Measurements from ENCODE around the gene LRRC71. TPM values are rescaled to one million over a fixed set of nuclear protein-coding genes. Genes with fewer than 3 reads are reported as not detected.

The LRRC71 gene
- polyA plus RNA-seq, 3 donors: not detected

DNA sequence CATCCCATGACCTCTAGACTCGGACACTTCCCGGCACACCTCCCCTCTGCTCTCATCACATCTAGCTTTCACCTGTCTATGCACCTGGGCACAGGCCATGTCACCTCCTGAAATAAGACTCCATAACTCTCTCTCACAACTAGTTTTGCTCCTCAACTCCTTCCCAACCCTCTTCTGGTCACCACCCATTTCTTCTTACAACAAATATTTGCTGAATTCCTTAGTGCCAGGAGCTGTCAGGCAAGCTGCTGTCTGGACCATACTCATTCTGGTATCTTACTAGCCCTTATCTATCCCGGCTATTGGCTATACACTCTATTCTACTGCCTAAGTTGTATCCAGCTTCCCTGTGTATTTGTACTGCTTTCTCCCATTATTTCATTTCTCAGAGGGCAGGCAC, 49.1 kb downstream of the LRRC71 start:
- H3K4me3 ChIP-seq (replicated peaks in 1 of 3; ENCODE audit: low read depth in 2 of 3, low read length in 3 of 3): no peak overlapping the region
- H2AFZ ChIP-seq (ENCODE audit: insufficient read depth, low read depth, low read length, poor library complexity, severe bottlenecking): no peak overlapping the region
- no peak overlapping the region for H3K9ac ChIP-seq (ENCODE audit: insufficient read depth, low read length, poor library complexity, severe bottlenecking)
- H3K4me3 Mint-ChIP-seq: no peak overlapping the region
- no peak overlapping the region for H3K27ac ChIP-seq (ENCODE audit: low read depth in 1 of 2, low read length in 2 of 2)
- peaks cover 81 to 86% of the 10 kb centered on the region in 2 donors for H3K36me3 Mint-ChIP-seq
- WGBS (ENCODE audit: insufficient coverage): 100% methylated on average over 3 of the region's 3 CpGs
- H3K9me3 ChIP-seq (replicated peaks in 1 of 2; ENCODE audit: control insufficient read depth in 1 of 2, insufficient read depth in 1 of 2, low read length in 2 of 2): no peaks in the 10 kb centered on the region
- peaks cover 4% of the 10 kb centered on the region for H3K4me1 Mint-ChIP-seq
- no peak overlapping the region for H3K4me2 ChIP-seq (replicated peaks; ENCODE audit: extremely low read depth, low read length, poor library complexity, severe bottlenecking)
- peaks cover 61 to 98% of the 10 kb centered on the region in 2 donors for H3K36me3 ChIP-seq (replicated peaks in 1 of 2; ENCODE audit: control insufficient read depth in 1 of 2, insufficient read depth in 2 of 2, low read length in 2 of 2)
- intact Hi-C loops (cut with micrococcal nuclease): no loop called here
- H3K9me3 Mint-ChIP-seq: no peaks in the 10 kb centered on the region
- no peaks in the 10 kb centered on the region for H4K20me1 ChIP-seq (ENCODE audit: insufficient read depth, low read length)
- TF ChIP-seq, protein P1, sequence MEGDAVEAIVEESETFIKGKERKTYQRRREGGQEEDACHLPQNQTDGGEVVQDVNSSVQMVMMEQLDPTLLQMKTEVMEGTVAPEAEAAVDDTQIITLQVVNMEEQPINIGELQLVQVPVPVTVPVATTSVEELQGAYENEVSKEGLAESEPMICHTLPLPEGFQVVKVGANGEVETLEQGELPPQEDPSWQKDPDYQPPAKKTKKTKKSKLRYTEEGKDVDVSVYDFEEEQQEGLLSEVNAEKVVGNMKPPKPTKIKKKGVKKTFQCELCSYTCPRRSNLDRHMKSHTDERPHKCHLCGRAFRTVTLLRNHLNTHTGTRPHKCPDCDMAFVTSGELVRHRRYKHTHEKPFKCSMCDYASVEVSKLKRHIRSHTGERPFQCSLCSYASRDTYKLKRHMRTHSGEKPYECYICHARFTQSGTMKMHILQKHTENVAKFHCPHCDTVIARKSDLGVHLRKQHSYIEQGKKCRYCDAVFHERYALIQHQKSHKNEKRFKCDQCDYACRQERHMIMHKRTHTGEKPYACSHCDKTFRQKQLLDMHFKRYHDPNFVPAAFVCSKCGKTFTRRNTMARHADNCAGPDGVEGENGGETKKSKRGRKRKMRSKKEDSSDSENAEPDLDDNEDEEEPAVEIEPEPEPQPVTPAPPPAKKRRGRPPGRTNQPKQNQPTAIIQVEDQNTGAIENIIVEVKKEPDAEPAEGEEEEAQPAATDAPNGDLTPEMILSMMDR (IDR thresholded peaks at IDR 0.05): no peak
- no peak overlapping the region for H3K27ac Mint-ChIP-seq
- H3K27me3 ChIP-seq (ENCODE audit: control insufficient read depth in 2 of 2, insufficient read depth in 2 of 2, low read length in 2 of 2): no peaks in the 10 kb centered on the region
- H3K4me1 ChIP-seq (ENCODE audit: control insufficient read depth in 1 of 2, insufficient read depth in 2 of 2, low read length in 2 of 2): peaks cover 2% of the 10 kb centered on the region in 2 donors
- no peak for DNase-seq
- H3K79me2 ChIP-seq (ENCODE audit: insufficient read depth, low read length): no peaks in the 10 kb centered on the region
- H3K27me3 Mint-ChIP-seq (ENCODE audit: low read depth in 3 of 3): peaks cover 0 to 2% (median 0%) of the 10 kb centered on the region in 3 donors

DNA sequence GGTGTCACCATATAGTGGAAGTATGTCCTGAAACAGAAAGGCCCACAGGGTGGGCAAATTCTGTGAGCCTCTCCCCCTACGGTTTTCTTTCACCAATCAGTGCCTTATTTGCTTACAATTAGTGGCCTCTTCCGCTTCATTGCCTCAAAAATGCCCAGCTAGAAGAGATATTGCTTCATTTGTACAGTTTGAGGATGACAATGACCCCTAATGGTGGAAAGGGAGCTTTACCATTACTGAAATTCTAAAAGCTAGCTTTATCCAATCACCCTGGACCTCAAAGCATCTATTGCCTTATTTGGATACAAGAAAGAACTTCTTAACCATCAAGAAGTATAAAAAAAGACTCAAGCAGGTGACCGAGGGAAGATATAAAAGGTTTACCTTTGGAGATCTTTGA, 49.6 kb downstream of the LRRC71 start:
- Histone ChIP-seq H2AFZ (ENCODE audit: insufficient read depth, low read depth, low read length, poor library complexity, severe bottlenecking) (no peak overlapping the region), H3K9ac (ENCODE audit: insufficient read depth, low read length, poor library complexity, severe bottlenecking) (no peak overlapping the region), H3K36me3 (replicated peaks in 1 of 2; ENCODE audit: control insufficient read depth in 1 of 2, insufficient read depth in 2 of 2, low read length in 2 of 2) (peaks cover 66 to 100% of the 10 kb centered on the region in 2 donors), H3K4me2 (replicated peaks; ENCODE audit: extremely low read depth, low read length, poor library complexity, severe bottlenecking) (no peak overlapping the region), H4K20me1 (ENCODE audit: insufficient read depth, low read length) (no peaks in the 10 kb centered on the region), H3K79me2 (ENCODE audit: insufficient read depth, low read length) (no peaks in the 10 kb centered on the region), H3K4me3 (replicated peaks in 1 of 3; ENCODE audit: low read depth in 2 of 3, low read length in 3 of 3) (no peak overlapping the region), H3K27me3 (ENCODE audit: control insufficient read depth in 2 of 2, insufficient read depth in 2 of 2, low read length in 2 of 2) (no peaks in the 10 kb centered on the region), H3K27ac (ENCODE audit: low read depth in 1 of 2, low read length in 2 of 2) (no peak overlapping the region), H3K9me3 (replicated peaks in 1 of 2; ENCODE audit: control insufficient read depth in 1 of 2, insufficient read depth in 1 of 2, low read length in 2 of 2) (no peaks in the 10 kb centered on the region), H3K4me1 (ENCODE audit: control insufficient read depth in 1 of 2, insufficient read depth in 2 of 2, low read length in 2 of 2) (no peaks in the 10 kb centered on the region)
- Mint-ChIP-seq H3K9me3 (no peaks in the 10 kb centered on the region), H3K4me3 (no peak overlapping the region), H3K36me3 (peaks cover 86 to 89% of the 10 kb centered on the region in 2 donors), H3K4me1 (peaks cover 2% of the 10 kb centered on the region), H3K27ac (no peak overlapping the region), H3K27me3 (ENCODE audit: low read depth in 3 of 3) (peaks cover 0 to 2% (median 0%) of the 10 kb centered on the region in 3 donors)
- intact Hi-C loops (cut with micrococcal nuclease): no loop called here
- TF ChIP-seq, protein P1 (IDR thresholded peaks at IDR 0.05): no peak
- no CpG with 5 or more reads among the region's 3 CpGs for WGBS (ENCODE audit: insufficient coverage)
- no peak for DNase-seq
